Right renal cortex interstitium (tissue), 3 donors: Measurements from ENCODE around the gene URB1. TPM values are rescaled to one million over a fixed set of nuclear protein-coding genes. Genes with fewer than 3 reads are reported as not detected.

ENCODE experiments used
- DNase-seq, 3 donors: peaks; one replicate each; pipeline ENCODE4 v3.0.0-alpha.2; 2013; ENCODE audit warnings: low read depth in 3 of 3, low spot score in 2 of 3
- polyA plus RNA-seq, 3 donors: library from polyadenylated mRNA; unstranded; fragments of 120-200 nt; gene quantifications; one replicate each; pipeline ENCODE4 v1.2.1, GENCODE V29; 2013; ENCODE audit not compliant: insufficient read length in 3 of 3

Gene URB1
- polyA plus RNA-seq, 3 donors: 10.0 to 10.7 (median 10.7) TPM

DNA sequence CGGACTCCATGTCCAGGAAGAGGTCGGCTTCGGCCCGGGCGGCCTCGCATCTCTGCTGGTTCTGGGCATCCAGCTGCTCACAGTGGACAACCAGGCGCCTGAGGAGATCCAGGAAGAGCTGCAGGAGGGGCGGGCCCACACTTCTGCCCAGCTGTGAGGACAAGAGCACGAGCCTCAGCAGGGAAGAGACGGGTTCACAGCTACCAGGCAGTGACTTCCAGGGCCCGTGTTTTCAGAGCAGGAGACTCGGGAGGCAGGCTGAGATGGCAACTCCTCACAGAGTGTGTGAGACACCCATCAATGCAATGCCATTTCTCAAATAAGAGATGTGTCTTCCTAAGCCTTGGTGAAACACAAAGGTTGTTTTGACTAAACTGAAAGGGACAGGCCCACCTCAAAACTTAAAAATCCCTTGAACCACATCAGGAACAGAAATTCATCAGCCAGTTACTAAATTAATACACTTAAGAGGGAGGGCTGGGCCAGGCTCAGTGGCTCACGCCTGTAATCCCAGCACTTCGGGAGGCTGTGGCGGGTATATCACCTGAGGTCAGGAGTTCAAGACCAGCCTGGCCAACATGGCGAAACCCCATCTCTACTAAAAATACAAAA lies 43.4 kb downstream of the URB1 start:
- no peak for DNase-seq

DNA sequence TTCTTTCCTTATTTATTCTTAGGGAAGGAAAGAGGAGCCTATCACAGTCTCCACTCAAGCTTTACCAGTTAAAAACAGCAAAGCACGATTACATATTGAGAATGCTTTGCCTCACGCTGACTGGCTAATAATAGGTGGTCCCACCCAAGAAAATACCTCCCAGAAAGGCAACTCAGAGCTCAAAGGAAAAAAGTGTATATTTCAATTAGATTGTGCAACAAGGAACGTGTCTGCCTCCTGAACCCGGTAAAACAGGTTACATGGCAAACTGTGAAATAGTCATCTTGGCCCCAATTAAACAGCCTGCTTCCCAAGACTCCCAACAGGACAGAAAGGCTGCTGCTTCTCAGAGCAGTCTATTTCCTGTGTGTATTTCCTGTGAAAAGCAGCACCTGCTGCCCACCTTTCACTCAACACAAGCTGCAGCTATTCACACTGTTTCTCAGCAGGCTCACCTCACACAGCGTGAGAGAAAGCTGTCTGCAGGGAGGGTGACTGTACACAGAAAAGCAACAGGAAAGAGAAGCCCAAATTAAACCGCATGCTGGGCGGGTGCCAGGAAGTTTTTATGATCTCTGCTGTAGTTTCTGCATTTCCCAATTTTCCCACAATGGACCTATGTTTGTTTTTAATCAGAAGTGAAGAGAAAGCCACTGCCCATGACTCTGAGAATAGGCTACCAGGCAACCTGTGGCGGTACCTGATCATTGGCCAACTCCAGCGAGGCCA lies 44.0 kb downstream of the URB1 start:
- no peak for DNase-seq

DNA sequence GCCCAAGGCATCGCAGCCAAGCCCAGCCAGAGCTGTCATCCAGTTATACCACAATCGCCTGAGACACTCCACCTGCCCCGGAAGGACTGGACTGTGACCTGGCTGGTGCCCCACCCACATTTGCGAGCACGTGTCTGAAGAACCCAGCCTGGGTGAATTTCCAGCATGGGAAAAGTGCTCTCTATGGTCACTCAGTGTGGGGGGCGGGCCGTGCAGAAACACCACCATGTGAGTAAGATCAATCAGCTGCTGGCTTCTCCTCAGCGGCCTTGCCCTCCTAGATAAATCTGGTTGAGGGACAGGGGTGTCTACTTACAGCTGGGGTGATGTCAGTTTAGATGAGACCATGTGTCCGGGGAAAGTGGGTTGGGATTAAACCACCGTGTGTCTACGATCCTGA lies 44.8 kb downstream of the URB1 start:
- DNase-seq: no peak

DNA sequence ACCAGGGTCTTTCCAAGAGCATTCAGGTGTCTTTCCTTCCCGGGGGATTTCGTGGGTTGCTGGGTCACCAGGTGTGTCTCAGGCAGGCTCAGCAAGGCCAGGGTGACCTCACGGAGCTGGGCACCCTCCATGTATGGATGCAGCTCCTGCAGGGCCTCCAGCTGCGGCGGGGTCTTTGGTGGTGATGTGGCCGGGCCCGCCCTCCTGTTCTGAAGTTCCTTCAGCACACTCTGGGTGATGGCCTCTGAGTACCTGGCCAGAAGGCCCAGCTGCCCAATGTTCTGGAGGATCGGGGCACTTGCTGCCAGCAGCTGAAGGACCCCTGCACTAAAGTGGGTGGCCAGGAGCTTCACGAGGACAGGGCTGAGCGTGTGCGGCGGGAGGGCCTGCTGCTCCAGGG lies 45.5 kb downstream of the URB1 start:
- DNase-seq: no peak

DNA sequence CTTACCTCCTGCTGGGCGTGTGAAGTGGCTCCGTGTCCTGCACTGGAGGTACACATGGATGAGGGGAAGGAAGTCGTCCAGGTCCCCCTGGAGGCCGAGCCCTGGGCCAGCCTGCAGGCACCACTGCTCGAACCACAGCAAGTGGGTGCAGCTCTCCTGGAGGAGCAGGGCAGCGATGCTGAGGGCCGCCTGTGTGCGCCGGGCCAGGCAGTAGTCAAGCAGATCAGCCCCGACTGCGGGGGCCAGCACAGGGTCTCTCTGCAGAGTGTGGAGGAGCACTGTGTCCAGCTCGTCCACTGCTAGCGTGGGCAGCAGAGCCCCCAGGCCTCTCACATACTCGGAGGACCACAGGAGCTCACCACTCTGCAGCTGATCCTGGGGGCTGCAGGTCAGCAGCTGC lies 45.9 kb downstream of the URB1 start:
- no peak for DNase-seq

DNA sequence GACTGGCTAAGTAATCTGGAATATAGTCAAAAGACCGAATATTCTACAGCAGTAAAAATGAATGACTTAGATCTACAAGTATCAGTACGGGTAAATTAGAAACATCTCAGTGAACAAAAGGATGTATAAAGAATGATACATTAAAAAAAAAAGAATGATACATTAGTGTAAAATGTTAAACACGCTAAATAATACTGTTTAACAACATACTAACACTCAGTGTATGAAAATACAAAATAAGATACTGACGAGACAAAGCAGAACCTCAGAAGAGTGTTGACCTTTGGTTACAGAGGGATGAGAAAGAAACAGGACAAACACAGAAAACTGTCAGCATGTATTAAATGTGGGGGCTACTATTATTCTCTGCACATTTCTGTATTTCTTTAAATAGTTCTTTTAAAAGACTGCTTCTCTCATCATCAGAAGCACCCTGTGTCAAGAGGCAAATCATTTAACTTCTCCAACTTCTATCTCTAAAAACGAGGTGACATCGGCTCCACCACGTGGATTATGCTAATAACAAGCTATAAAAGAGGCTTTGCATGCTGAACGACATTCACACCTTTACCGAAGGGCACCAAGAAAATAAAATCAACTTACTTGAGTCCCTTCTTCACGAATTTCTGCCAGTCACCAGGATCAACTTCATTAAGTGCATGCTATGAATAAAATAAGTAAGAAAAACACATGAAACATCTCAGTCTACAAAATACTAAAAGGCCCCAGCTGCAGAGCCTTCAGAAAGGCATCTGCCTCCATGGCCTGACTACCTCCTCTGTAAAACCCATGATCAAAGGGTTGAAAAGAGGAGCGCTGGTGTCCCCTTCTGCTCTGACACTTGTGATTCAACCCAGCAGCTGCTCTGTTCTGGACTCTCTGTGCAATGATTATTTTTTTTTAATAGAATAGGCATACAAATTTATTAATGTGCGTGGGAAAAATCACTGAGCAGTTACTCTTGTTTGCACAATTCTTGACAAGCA lies 51.7 kb downstream of the URB1 start:
- no peak for DNase-seq

DNA sequence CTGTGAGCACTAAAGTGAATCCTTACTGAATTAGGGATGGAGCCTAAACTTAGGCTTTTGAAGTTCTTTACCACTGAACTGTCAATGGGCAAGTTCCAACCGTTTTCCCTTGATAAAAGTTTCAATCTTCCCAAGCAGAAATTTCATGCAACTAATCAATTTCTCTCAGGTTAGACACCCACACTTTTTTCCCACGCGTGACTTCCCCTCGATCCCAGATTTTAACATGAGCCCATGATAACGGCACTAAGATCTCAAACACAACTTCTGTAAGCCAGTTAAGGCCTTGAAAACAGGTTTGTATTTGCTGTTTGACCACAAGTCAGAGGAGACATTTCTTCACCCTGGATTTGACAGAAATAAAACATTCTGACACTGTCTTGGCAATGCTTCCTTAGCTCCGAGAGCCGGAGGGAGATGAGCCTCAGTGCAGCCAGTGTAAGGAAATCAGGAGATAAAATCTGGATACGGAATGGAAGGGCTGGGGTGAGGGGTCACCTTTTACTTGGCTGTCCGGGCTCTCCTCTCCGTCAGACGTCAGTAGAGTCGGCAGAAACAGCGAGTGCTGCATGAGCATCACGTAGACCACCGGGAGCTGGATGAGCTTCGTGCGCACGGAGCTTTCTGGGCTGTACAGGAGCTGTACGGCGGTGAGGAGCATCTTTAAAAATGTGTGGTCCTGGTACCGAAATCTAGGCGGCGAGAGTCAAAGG lies 54.4 kb downstream of the URB1 start:
- DNase-seq: no peak

DNA sequence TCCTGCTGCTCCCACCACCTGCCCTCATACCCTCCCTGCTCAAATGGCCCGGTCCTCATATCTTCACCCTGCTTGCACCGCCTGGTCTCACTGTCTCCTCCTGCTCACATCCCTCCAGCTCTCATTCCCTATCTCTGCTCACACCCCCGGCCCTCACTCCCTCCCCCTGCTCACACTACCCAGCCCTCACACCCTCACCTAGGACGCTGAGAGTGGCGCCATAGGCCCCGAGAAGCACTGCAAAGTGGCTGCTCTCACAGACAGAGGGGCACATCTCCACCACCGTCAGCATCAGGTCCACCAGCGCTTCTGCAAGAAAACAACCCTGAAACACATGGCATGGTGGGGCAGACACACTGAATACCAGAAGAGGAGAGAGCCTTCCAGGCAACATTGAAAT lies 55.6 kb downstream of the URB1 start:
- no peak for DNase-seq

DNA sequence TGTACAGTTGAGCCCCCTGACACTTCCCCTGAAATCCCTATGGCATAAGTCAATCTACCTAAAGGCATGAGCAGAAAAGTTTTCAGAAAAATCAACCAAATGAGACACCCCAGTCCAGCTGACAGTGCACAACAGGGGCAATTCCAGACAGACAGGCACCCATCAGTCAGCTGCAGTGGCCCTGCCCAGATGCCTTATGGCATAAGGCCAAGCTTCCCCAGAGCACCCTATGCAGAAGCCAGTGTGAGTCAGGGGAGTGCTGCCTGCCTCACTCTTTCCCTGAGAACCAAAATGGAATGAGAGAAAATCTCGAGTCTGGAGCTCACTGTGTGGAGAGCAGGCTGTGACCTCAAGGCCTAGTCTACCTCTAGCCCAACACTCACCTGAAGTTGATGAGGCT lies 56.1 kb downstream of the URB1 start:
- DNase-seq: no peak

DNA sequence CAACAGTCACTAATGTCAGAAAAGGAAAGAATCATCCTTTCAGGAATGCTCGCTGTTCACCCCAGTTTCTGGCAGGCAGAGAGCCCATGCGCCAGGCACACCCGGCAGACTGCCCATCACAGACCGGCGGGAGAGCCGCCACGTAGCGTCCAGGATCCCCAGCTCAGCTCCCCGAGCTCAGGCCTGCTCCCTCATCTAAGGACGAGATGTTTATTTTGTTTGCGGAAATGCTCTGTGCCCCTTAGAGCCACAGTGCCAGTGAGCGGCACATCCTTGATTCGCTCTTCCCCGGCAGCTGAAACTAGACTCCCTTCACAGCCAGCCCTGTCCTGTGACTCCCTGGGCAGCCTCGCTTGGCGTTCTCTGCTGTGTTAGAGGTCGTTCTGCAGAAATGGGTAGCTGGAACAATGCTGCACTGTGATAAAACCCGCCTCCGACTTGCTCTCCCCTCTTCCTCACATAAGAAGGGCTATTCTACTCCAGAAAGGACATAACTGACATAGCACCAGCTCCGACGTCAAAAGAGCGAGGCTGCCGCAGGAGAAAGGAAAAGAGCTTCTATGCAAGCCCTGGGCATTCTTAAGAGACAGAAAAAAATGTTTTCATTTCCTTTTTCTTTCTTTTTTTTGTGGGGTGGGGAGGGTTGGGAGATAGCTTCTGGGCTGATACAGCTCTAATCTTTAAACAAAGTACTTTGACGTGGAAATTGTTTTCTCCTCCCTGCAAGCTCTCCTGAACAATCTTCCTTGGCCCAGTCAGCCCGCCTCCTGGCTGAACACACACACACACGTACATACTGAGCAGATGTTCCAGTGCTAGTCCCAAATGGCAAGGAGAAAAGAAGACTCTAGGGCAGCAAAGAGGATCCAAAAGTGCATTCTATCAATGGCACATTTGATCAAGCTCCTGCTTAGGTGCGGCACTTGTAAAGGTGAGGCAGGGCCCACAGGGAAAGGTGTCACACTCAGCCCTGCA lies 56.9 kb downstream of the URB1 start:
- DNase-seq: no peak

DNA sequence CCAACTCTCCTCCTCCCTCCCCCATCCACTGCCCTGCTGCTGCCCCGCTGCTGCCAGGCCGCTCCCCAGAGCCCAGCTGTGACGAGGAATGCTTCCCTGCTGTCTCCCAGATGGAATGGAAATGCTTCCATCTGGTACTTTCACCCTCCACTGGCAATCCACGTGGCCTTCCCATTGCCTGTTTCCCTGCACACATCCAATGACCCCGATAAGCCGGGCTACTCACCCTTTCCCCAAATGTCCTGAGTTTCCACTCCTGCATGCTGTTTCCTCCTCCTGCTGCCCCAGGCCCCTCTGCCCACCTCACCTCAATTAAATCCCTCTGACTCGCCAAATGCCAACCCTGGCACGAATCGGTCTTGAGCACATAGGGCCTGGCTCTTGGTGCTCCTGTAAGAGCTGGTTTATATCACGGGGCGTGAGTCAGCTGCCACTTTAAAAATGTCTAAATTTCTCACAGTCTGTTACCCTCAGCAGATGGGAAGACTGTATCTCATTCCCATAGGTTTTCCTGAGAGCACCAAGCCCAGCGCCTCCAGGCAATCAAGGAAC lies 57.8 kb downstream of the URB1 start:
- DNase-seq: no peak

DNA sequence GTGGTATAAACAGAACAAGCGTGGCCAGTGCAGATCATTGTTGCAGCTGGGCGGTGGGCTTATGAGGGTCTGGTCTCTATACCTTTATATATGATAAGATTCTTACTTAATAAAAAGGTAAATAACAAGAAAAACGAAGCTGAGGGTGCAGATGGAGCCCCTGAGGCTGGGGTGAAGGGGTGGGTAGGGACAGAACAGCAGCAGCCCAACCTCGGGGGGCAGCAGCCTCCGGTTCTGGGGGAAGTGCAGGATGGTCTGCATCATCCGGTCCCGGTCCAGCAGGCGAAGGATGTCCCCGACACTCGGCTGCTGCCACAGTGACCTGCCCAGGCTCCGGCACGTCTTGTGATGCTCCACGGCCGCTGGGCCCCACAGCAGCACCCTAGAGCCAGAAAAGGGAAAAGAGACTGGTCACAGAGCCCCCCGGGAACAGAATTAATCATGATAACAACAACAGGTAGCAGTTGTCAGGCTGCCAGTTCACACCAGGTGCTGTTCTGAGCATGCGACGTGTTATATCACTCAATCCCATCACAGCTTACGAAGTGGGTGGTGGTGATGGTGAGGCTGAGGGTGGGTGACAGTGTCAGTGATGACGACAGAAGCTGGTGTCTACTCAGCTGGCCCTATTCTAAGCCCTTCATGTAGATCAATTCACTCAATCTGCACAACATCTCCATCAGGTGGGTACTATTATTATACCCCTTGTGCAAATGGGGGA lies 58.7 kb downstream of the URB1 start:
- DNase-seq: no peak

DNA sequence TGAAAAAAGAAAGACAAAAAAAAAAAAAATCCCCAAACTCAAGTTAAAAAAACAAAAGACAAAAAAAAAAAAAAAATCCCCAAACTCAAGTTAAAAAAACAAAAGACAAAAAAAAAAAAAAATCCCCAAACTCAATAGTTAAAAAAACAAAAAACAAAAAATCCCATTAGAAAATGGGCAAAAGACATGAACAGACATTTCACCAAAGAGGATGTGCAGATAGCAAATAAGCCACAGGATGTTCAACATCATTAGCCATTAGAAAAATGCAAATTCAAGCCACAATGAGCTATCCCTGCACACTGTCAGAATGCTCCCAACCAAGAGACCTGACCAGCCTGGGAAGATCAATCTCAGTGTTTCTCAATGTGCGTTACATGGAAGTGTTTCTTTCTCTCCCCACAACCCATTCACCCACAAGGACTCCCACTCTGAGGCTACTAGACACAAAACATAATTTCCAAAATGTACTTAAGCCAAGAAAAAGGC lies 60.3 kb downstream of the URB1 start:
- no peak for DNase-seq

DNA sequence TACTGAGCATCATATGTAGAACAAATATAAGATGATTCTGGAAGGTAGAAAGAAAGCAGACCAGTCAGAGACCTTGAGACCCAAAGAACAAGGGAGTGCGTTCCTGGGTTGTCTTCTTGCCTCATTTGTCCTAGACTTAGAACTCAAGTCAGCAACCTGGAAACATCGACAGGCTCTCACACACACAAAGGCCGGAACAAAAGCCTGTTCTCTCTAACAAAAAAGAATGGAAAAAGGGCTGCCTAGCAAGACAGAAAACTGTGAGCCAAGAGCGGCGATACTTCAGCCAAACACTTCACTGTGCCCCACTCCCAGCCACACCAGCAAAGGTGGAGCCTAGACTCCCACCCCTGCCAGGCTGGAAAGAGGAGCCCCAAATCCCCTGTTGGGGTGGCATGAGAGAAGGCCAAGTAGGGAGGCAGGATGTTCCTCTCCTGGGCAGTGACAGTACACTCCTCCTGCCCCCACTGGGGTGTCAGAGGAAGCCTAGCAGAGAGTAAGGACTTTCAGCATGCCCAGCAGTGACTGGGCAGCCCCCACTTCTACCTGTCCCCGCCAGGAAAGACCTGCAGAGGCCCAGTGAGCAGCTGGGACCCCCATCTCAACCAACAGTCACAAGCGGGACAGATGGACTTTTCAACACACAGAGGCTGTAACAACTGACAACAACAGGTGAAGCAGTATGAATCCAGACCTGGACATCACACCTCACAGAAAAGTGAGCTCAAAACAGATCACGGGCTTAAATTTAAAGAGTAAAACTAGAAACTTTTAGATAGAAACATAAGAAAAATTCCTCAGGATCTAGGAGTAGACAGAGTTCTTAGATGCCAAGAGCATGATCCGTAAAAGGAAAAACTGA lies 61.1 kb downstream of the URB1 start:
- no peak for DNase-seq

DNA sequence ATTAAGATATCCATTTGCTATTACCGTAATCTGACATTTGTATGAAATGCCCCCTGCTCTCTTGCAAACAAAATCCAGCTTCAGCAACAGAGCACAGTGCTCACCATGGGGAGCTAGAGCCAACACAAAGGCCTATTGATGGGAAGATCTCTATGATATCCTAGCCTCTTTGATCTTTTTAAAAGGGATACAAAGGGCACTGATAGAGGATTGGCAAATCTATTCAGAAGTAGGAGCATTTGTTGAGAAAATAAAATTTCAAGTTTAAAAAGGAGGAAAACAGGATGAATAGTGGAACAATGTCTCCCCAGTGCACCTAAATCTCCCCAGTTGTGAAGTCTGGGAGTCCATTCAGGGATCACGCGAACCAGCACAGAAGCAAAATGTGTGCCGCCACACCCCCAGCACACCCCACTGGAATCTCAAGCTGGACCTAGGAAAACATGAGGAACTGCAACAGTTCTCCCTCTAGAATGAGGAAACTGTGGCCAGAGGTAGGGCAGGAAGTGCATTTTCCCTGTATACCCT lies 62.0 kb downstream of the URB1 start:
- no peak for DNase-seq

DNA sequence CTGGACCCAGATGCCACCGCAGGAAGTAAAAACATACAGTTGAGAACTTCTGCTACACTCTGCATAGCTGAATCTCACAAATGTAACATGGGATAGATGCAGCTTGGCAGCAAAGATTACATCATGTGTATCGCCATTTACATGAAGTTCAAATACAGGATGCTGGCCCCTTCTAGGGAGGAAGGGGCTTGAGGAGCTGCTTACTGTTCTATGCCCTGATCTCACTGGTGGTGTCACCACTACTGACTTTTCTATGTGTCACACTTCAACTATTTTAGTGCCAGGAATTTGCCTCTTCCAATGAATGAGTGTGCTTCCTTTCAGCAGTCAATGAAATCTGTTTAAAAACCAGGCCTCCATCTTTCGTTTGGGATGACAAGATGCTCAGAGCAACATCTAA lies 63.0 kb downstream of the URB1 start:
- DNase-seq: no peak

DNA sequence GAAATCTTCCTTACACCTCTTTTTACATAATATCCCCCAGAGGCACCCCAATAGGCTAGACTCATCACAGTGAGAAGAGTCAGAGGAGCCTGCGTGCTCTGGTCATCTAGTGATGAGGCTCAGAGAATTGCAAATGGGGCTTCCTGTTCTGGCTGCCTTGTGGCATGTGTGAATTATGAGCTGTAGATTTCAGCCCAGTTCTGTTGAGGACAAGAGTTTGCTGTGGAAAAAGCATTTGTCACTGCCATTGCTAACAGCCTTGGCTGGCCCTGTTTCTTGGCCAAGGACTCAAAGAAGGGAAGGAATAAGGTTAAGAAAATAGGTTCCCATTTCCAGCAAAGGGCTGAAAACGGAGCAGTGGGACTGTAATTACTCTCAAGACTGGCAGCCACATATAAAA lies 63.5 kb downstream of the URB1 start:
- peak in 2 of 3 donors; percentile 29 to 46 for DNase-seq
